ENCODE measurements around the gene NOB1.

- TF ChIP-seq TAF1 (IDR thresholded peaks at IDR 0.05; ENCODE audit: borderline replicate concordance, insufficient read depth, low read length) = no peak
- TF ChIP-seq SIN3A (IDR thresholded peaks at IDR 0.05; ENCODE audit: borderline replicate concordance, insufficient read depth, low read length) = no peak
- no peak for TF ChIP-seq POLR2AphosphoS5 (IDR thresholded peaks at IDR 0.05; ENCODE audit: low read depth, low read length)
- TF ChIP-seq, protein P1, sequence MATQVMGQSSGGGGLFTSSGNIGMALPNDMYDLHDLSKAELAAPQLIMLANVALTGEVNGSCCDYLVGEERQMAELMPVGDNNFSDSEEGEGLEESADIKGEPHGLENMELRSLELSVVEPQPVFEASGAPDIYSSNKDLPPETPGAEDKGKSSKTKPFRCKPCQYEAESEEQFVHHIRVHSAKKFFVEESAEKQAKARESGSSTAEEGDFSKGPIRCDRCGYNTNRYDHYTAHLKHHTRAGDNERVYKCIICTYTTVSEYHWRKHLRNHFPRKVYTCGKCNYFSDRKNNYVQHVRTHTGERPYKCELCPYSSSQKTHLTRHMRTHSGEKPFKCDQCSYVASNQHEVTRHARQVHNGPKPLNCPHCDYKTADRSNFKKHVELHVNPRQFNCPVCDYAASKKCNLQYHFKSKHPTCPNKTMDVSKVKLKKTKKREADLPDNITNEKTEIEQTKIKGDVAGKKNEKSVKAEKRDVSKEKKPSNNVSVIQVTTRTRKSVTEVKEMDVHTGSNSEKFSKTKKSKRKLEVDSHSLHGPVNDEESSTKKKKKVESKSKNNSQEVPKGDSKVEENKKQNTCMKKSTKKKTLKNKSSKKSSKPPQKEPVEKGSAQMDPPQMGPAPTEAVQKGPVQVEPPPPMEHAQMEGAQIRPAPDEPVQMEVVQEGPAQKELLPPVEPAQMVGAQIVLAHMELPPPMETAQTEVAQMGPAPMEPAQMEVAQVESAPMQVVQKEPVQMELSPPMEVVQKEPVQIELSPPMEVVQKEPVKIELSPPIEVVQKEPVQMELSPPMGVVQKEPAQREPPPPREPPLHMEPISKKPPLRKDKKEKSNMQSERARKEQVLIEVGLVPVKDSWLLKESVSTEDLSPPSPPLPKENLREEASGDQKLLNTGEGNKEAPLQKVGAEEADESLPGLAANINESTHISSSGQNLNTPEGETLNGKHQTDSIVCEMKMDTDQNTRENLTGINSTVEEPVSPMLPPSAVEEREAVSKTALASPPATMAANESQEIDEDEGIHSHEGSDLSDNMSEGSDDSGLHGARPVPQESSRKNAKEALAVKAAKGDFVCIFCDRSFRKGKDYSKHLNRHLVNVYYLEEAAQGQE (IDR thresholded peaks at IDR 0.05; ENCODE audit: insufficient read depth in 1 of 2, low read depth in 2 of 2, low read length in 2 of 2) = no peak
- no peak for TF ChIP-seq FOXP2 (optimal IDR thresholded peaks at IDR 0.05; ENCODE audit: borderline replicate concordance, extremely low read depth, extremely low read length, insufficient read depth)
Measured at GRCh38 chr16:69787883-69788282, 33.2 kb upstream of the NOB1 start.
